ENCODE results near the gene FOXP1. TPM values are rescaled to one million over a fixed set of nuclear protein-coding genes. Genes with fewer than 3 reads are reported as not detected.

FOXP1 gene
- total and polyA plus RNA-seq, 2 donors from 2014 or later = 6.7 to 87.2 TPM

- H3K4me1 ChIP-seq (ENCODE audit: control insufficient read depth in 2 of 3, insufficient read depth in 2 of 3, low read depth in 1 of 3, low read length in 3 of 3) = no peaks in the 10 kb centered on the region
- FAIRE-seq (no peak), DNase-seq (no peak)
- no peaks in the 10 kb centered on the region for H3K27me3 ChIP-seq (ENCODE audit: control insufficient read depth, insufficient read depth, low read length)
- TF ChIP-seq CTCF (IDR thresholded peaks at IDR 0.05; ENCODE audit: borderline replicate concordance, extremely low read depth, insufficient read depth) = no peak
- no peaks in the 10 kb centered on the region for H3K9me3 ChIP-seq (ENCODE audit: control insufficient read depth in 2 of 3, insufficient read depth in 1 of 3, low read length in 3 of 3)
- H3K9ac ChIP-seq (ENCODE audit: low read length in 3 of 3) = no peak overlapping the region
- H3K36me3 ChIP-seq (ENCODE audit: control insufficient read depth in 2 of 3, insufficient read depth in 3 of 3, low read length in 3 of 3) = no peaks in the 10 kb centered on the region
- intact Hi-C loops (cut with DNase I) = no loop called here
- H3K27ac ChIP-seq (ENCODE audit: low read depth in 2 of 2, low read length in 2 of 2) = no peak overlapping the region
- H3K4me3 ChIP-seq (ENCODE audit: low read length in 3 of 3) = no peak overlapping the region
Observed at GRCh38 chr3:71175691-71176365, 407.7 kb downstream of the FOXP1 start.

GRCh38 chr3:71172951-71173350, 410.6 kb downstream of the FOXP1 start:
- Histone ChIP-seq H3K9me3 (ENCODE audit: control insufficient read depth in 2 of 3, insufficient read depth in 1 of 3, low read length in 3 of 3) (no peaks in the 10 kb centered on the region), H3K4me3 (ENCODE audit: low read length in 3 of 3) (no peak overlapping the region), H3K9ac (ENCODE audit: low read length in 3 of 3) (no peak overlapping the region), H3K4me1 (ENCODE audit: control insufficient read depth in 2 of 3, insufficient read depth in 2 of 3, low read depth in 1 of 3, low read length in 3 of 3) (no peaks in the 10 kb centered on the region), H3K36me3 (ENCODE audit: control insufficient read depth in 2 of 3, insufficient read depth in 3 of 3, low read length in 3 of 3) (no peaks in the 10 kb centered on the region), H3K27me3 (ENCODE audit: control insufficient read depth, insufficient read depth, low read length) (no peaks in the 10 kb centered on the region), H3K27ac (ENCODE audit: low read depth in 2 of 2, low read length in 2 of 2) (no peak overlapping the region)
- TF ChIP-seq CTCF (IDR thresholded peaks at IDR 0.05; ENCODE audit: borderline replicate concordance, extremely low read depth, insufficient read depth) = no peak
- DNase-seq (no peak), FAIRE-seq (no peak)
- intact Hi-C loops (cut with DNase I) = no loop called here

- no peak for FAIRE-seq
- Histone ChIP-seq H3K9me3 (ENCODE audit: control insufficient read depth in 2 of 3, insufficient read depth in 1 of 3, low read length in 3 of 3) (no peaks in the 10 kb centered on the region), H3K4me3 (ENCODE audit: low read length in 3 of 3) (no peak overlapping the region), H3K27me3 (ENCODE audit: control insufficient read depth, insufficient read depth, low read length) (no peaks in the 10 kb centered on the region), H3K9ac (ENCODE audit: low read length in 3 of 3) (no peak overlapping the region), H3K4me1 (ENCODE audit: control insufficient read depth in 2 of 3, insufficient read depth in 2 of 3, low read depth in 1 of 3, low read length in 3 of 3) (no peaks in the 10 kb centered on the region), H3K27ac (ENCODE audit: low read depth in 2 of 2, low read length in 2 of 2) (no peak overlapping the region), H3K36me3 (ENCODE audit: control insufficient read depth in 2 of 3, insufficient read depth in 3 of 3, low read length in 3 of 3) (no peaks in the 10 kb centered on the region)
- no peak for DNase-seq
- no peak for TF ChIP-seq CTCF (IDR thresholded peaks at IDR 0.05; ENCODE audit: borderline replicate concordance, extremely low read depth, insufficient read depth)
- intact Hi-C loops (cut with DNase I) = no loop called here
Observed at GRCh38 chr3:71172189-71172588, 411.3 kb downstream of the FOXP1 start.

GRCh38 chr3:71171247-71171646, 412.3 kb downstream of the FOXP1 start:
- no peaks in the 10 kb centered on the region for H3K4me1 ChIP-seq (ENCODE audit: control insufficient read depth in 2 of 3, insufficient read depth in 2 of 3, low read depth in 1 of 3, low read length in 3 of 3)
- no peak for FAIRE-seq
- no peak overlapping the region for H3K9ac ChIP-seq (ENCODE audit: low read length in 3 of 3)
- H3K27ac ChIP-seq (ENCODE audit: low read depth in 2 of 2, low read length in 2 of 2) = no peak overlapping the region
- H3K9me3 ChIP-seq (ENCODE audit: control insufficient read depth in 2 of 3, insufficient read depth in 1 of 3, low read length in 3 of 3) = no peaks in the 10 kb centered on the region
- no peak overlapping the region for H3K4me3 ChIP-seq (ENCODE audit: low read length in 3 of 3)
- no peaks in the 10 kb centered on the region for H3K27me3 ChIP-seq (ENCODE audit: control insufficient read depth, insufficient read depth, low read length)
- intact Hi-C loops (cut with DNase I) = no loop called here
- no peak for DNase-seq
- no peaks in the 10 kb centered on the region for H3K36me3 ChIP-seq (ENCODE audit: control insufficient read depth in 2 of 3, insufficient read depth in 3 of 3, low read length in 3 of 3)
- TF ChIP-seq CTCF (IDR thresholded peaks at IDR 0.05; ENCODE audit: borderline replicate concordance, extremely low read depth, insufficient read depth) = no peak
